Measurements from ENCODE around the gene SULT2B1.
"Not testable (repeated sequence)": the region's sequence is repeated elsewhere in the genome, so short reads cannot be mapped to it uniquely, and the experiment has no call there.

The SULT2B1 gene

DNA sequence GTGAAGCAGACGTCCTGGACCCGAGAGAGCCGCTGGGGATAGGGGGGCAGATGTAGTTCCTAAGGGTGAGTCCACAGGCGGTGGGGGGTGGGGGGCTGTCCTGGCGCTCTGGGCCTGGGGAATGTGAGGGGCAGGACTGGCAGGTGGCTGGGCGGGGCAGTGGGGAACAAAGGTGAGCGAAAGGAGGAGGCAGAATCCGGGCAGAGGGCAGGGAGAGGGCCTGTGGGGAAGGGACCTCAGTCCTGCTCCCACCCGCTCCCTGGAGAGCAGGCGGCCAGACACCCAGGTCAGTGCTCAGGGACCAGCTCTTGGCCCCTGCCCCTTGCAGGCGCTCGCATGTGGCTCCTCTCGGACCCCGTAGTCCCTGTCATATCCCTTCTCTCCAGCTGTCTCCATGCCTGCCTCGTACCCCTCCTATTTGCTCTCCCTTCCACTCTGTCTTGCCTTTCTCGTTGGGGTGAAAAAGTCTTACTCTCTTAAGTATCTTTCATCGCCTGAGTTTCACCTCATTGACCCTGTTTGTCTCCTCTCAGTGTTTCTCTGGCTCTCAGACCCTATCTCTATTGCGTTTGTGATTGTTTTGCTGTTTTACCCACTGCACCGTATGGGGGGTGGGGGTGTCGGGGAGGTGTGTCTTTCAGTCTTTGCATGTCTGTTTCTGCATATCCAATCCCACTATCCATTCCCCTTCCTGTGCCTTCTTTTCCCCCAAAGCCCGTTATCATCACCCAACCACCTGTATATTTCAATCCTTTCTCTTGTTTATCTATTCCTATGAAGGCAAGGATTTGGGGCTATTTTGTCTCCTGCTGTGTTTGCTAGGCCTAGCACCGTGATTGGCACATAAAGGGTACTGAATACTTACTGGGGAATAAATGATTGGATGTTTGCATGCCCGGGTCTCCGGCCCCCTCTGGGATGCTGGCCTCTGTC is 73.1 kb downstream of the SULT2B1 start:
- peak; percentile 41 for DNase-seq

- no peak for DNase-seq
These were observed 73.9 kb downstream of the SULT2B1 start for GRCh38 chr19:48625891-48626327.

- no peak for DNase-seq
These were observed 75.4 kb downstream of the SULT2B1 start for GRCh38 chr19:48627201-48627864.

GRCh38 chr19:48627865-48628314 is 75.9 kb downstream of the SULT2B1 start:
- no peak for DNase-seq

DNA sequence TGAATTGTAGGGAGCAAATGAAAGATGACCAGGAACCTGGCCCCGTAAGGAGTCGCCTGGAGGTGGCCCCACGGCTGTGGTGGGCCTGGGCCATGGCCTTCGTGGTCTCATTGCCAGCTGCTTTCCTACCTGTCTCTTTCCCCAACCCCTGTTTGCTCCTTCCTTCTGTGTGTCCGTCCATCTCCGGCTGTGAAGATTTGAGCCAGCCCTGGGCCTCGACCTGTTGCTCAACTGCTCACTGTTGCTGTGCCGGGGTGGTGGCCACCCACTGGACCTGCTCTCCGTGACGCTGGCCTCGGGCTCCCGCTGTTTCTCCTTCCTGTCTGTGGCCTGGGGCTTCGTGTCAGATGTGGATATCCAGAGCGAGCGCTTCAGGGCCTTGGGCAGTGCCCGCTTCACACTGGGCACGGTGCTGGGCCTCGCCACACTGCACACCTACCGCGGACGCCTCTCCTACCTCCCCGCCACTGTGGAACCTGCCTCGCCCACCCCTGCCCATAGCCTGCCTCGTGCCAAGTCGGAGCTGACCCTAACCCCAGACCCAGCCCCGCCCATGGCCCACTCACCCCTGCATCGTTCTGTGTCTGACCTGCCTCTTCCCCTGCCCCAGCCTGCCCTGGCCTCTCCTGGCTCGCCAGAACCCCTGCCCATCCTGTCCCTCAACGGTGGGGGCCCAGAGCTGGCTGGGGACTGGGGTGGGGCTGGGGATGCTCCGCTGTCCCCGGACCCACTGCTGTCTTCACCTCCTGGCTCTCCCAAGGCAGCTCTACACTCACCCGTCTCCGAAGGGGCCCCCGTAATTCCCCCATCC is 76.7 kb downstream of the SULT2B1 start:
- DNase-seq, result no peak

DNA sequence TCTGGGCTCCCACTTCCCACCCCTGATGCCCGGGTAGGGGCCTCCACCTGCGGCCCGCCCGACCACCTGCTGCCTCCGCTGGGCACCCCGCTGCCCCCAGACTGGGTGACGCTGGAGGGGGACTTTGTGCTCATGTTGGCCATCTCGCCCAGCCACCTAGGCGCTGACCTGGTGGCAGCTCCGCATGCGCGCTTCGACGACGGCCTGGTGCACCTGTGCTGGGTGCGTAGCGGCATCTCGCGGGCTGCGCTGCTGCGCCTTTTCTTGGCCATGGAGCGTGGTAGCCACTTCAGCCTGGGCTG is 77.3 kb downstream of the SULT2B1 start:
- no peak for DNase-seq

- peak; percentile 71 for DNase-seq
These were observed 77.8 kb downstream of the SULT2B1 start for GRCh38 chr19:48629599-48630295.

GRCh38 chr19:48630296-48631063 is 78.5 kb downstream of the SULT2B1 start:
- no peak for DNase-seq

DNA sequence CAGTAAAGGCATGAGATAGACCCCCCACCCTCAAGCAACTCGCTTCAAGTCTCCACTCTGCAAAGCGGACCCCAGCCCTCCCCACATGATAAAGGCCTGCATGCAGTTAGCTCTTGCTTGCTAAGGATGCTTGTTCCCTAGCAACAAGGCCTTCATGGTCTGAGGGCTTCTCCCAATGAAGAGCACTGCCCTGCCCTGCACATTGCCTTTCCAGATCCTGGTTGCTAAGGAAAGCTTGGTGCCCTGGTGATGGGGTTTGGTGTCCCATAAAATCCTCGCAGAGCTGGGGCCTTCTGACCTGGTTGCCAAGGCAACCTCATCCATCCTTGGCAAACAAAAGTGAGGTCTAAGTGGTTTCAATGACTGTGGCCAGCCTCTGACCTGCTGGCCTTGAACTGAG is 79.3 kb downstream of the SULT2B1 start:
- DNase-seq, result no peak

- not testable (repeated sequence) for DNase-seq
These were observed 80.3 kb downstream of the SULT2B1 start for GRCh38 chr19:48632286-48632685.

DNA sequence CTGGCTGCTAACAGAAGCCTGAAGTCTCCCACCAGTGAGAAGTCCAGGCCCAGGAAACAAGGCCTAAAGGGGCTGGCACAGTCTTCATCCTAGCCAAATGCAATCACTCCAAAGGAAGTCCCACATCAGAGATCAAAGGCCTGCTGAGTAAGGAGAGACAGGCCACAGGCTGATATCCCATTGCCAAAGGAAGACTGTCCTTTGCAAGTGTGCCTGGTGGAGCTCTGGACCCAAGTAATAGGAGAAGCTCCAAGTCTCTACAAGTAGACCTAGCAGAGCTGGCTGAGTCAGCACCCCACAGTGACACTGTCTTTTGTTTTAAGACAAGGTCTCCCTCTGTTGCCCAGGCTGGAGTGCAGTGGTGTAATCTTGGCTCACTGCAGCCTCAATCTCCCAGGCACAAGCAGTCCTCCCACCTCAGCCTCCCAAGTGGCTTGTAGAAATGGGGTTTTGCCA is 80.7 kb downstream of the SULT2B1 start:
- no peak for DNase-seq

GRCh38 chr19:48633148-48634035 is 81.4 kb downstream of the SULT2B1 start:
- no peak for DNase-seq

- DNase-seq, result no peak
These were observed 82.0 kb downstream of the SULT2B1 start for GRCh38 chr19:48634036-48634342.

GRCh38 chr19:48634424-48635262 is 82.7 kb downstream of the SULT2B1 start:
- peak; percentile 96 for DNase-seq

GRCh38 chr19:48635263-48635965 is 83.4 kb downstream of the SULT2B1 start:
- peak; percentile 64 for DNase-seq

DNA sequence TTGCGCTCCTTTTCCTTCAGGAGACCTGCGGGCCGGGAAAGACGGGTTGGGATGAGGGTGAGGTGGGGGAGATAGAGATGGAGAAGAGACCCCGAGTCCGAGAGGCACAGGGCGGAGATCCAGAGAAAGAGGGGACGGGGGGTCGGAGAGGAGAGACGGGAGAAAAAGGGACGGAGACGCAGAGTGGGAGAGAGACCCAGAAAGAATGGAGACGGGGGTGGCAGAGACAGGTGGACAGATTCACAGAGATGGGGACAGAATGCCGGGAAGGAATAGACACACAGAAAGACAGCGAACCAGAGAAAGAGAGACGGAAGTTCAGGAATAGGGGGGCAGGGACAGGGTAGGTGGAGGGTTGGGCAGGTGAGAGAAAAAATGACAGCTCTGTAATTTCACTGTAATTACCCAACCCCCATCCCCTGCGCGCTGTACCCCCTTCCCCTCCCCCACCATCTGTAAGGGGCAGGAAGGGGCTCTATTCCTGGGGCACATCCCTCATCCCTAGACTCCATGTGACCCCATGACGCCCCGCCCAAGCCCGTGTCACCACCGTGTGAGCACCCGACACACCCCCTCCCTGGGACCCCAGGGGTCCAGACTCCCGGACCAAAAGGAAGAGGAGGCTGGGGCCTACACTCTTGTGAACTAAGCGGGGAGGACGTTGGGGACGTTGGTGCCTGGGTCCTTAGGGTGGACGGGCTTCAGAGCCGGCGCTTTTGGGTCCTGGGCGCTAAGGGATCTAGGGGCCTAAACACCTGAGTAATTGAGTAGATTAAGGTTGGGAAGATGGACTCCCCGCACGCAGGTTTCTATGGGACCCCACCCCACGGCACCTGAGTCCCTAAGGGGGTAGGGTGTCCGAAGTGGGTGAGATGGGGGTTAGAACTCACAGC is 84.2 kb downstream of the SULT2B1 start:
- DNase-seq, result peak; percentile 62

DNA sequence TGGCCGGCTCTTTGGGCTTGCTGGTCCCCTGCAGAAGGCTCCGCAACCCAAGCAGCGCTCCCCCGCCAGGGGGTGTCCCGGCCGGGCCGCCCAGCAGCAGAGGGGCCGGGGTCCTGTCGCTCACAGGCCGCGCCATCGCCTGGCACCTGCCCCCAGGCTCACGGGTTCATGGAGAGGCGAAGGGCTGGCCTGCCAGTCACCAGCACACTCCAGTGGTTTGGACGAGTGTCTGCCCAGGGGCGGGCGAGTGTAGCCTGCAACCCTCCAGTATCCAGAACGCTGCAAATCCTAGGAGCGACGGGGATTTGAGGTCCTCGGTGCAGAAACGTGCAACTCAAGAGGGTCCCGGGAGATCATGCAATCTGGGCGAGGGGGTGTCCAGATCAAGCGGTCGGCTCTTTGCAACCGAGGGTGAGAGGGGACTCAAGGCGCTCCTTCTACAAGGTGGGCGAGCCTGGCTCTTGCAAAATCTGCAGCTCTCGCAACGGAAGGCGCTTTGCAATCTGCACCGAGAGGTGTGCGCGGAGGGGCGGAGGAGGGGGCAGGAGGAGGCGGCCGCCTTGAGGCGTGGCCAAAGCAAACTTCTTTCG is 85.0 kb downstream of the SULT2B1 start, which contains the start of gene DBP:
Gene DBP (minus strand): TSS at position 521 of the 590 bp plus-strand sequence. CDS start 385 bp downstream, at position 136.
- DNase-seq, result no peak

Data from NCI-H2171 treated with DMSO at 0.1 percent for 48 hours (cell line).